ENCODE measurements around the gene ATP5IF1.

The ATP5IF1 gene

DNA sequence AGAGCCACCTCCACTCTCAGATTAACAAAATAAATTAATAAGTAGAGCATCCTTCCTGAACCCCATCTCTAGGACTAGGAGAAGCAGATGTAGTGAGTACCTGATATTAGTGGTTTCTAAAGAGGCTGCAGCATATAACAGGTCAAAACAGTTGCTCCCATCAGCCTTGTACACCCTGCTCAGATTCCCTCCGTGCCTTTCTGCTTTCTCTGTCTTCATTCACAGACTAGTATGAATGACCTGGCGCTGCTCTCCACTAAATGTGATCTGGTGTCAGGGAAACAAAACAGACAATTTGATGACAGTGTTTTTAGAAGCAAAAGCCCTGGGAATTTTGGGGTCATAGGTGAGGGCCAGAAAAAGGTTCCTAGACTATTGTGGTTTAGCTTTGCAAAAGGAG lies 31.7 kb downstream of the ATP5IF1 start:
- DNase-seq = no peak

DNA sequence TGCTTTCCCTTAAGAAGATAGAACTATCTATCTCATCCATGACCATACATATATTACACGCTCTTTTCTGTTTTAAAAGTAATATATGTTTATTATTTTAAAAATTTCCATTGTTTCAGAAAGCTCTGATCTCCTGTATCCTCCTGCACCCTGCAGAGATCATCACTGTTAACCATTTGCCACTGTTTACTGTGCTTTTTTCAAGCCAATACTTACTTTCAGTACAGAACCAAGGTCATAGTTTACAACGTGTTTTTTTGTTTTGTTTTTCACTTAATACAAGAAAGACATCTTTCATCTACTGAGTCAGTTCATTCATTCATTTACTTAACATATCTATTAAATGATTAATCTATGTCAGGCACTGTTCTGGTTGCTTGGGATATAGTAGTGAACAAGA lies 33.6 kb downstream of the ATP5IF1 start:
- DNase-seq = no peak

DNA sequence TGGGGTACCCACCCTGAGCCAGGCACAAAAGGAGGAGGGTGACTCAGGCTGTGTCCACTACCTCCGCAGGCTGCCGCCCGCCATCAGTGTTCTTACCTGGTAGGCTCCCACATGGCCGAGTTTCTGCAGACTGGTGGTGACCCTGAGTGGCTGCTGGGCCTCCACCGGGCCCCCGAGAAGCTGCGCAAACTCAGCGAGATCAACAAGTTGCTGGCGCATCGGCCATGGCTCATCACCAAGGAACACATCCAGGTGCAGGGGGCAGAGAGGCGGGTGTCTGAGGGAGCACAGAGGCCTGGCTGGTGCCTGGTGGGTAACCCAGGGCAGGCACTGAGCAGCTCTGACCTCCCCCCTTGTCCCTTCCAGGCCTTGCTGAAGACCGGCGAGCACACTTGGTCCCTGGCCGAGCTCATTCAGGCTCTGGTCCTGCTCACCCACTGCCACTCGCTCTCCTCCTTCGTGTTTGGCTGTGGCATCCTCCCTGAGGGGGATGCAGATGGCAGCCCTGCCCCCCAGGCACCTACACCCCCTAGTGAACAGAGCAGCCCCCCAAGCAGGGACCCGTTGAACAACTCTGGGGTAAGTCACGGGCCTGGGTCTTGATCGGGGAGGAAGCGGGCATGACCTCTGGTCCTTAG lies 36.4 kb downstream of the ATP5IF1 start:
- no peak for DNase-seq

DNA sequence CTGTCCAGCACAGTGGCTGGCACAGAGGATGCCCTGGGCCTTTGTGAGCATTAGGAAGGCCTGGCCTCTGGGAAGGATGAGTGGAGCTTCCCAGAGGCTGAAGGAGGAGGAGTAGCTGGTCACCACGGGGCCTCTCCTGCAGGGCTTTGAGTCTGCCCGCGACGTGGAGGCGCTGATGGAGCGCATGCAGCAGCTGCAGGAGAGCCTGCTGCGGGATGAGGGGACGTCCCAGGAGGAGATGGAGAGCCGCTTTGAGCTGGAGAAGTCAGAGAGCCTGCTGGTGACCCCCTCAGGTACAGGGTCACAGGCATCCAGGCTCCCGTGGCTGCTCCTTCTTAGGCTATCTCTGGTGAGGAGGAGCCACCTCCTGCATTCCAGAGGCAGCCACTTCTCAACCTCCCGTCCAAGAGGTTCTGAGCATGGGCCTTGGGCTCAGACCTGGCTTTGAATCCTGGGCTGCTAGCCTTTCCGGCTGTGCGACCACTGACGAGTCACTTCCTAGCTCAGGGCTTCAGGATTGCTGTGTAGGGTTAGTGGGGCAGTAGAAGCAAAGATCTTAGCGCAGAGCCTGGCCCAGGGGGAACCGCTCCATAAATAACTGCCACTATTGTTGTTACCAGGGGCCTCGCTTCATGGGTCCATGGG lies 37.4 kb downstream of the ATP5IF1 start:
- no peak for DNase-seq

DNA sequence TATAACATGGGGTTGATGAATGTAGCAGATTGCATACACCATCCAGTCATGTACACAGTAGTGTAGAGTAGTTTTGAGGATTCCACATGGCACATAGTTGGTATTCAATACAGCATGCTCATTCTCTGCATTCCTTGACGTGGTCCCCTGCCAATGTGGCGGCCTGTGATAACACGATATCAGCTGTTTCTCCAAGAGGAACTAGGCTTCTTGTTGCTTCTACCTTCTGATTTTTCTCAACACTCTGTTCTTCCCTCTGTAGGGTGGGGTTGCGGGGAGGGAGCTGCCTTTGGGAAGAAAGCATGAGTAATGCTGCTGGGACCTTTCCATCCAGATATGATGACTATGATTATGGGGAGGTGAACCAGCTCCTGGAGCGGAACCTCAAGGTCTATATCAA lies 42.8 kb downstream of the ATP5IF1 start:
- no peak for DNase-seq

DNA sequence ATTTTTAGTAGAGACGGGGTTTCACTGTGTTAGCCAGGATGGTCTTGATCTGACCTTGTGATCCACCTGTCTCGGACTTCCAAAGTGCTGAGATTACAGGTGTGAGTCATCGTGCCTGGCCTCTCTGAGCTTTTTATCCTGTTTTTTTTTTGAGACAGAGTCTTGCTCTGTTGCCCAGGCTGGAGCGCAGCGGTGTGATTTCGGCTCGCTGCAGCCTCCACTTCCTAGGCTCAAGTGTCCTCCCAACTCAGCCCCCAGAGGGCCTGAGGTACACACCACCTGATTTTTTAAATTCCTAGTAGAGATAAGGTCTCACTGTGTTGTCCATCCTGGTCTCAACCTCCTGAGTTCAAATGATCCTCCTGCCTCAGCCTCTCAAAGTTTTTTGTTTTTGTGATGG lies 43.8 kb downstream of the ATP5IF1 start:
- DNase-seq = no peak

DNA sequence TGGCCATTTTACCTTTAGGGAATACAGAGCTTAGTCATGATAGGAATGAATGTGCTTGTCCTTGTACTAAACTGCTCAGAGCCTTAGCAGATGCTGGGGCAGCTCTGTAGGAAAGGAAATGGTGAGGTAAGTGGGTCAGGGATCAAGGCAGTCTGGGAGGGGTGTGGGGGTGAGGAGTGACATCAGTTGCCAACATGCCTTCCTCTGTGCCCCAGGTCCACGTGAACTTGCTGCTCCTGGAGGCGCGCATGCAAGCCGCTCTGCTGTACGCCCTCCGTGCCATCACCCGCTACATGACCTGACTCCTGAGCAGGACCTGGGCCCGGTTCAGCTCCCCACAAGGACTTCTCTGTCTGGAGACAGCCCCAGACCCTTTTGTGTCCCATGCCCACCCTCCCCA lies 44.6 kb downstream of the ATP5IF1 start:
- DNase-seq = no peak

DNA sequence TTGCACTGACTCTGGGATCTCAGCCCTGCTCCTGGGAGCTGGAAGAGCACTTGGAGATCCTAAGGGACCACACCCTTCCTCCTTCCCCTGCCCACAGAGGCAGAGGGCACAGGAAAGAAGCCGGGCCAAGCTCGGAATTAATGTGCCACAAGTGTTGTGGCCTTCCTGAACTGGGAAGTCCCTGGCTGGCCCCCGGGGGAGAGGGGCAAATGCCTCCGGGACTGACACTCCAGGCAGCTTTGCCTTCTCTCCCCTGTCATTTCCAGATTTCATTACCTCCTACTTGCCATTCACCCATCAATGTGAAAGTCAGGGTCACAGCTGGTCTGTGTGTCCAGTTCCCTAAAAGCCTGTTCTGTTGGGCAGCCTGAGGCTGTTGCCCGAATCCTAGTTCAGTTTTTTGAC lies 45.1 kb downstream of the ATP5IF1 start:
- DNase-seq = no peak

DNA sequence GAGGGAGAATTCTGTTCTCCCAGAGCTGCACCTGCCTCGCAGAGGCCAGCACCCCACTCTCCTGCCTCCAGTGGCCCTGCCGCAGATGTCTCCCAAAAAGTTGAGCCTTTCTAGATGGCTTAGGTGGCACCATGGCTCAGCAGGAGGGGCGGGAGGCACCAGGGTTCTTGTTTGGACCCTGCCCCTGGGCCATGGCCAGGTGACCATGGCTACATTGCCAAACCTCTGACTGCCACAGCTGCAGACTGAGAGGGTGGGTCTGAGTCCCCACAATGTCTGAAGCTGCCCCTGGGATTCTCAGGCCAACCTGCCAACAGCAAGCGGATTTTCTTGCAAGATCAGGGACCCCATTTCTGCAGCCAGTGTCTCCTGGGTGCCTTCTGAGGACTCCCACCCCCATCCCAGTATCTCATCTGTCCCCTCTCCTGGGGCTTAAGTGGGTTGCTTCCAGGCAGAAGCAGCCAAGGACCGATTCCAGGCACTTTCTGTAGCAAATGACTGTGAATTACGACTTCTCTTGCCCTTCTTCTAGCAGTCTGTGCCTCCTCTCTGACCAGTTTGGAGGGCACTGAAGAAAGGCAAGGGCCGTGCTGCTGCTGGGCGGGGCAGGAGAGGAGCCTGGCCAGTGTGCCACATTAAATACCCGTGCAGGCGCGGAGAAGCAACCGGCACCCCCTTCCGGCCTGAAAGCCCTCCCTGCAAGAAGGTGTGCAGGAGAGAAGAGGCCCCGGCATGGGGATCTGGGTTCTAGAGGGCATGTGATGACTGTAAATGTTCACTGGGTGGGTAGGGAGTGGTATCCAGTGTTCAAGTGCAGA lies 45.9 kb downstream of the ATP5IF1 start:
- no peak for DNase-seq

DNA sequence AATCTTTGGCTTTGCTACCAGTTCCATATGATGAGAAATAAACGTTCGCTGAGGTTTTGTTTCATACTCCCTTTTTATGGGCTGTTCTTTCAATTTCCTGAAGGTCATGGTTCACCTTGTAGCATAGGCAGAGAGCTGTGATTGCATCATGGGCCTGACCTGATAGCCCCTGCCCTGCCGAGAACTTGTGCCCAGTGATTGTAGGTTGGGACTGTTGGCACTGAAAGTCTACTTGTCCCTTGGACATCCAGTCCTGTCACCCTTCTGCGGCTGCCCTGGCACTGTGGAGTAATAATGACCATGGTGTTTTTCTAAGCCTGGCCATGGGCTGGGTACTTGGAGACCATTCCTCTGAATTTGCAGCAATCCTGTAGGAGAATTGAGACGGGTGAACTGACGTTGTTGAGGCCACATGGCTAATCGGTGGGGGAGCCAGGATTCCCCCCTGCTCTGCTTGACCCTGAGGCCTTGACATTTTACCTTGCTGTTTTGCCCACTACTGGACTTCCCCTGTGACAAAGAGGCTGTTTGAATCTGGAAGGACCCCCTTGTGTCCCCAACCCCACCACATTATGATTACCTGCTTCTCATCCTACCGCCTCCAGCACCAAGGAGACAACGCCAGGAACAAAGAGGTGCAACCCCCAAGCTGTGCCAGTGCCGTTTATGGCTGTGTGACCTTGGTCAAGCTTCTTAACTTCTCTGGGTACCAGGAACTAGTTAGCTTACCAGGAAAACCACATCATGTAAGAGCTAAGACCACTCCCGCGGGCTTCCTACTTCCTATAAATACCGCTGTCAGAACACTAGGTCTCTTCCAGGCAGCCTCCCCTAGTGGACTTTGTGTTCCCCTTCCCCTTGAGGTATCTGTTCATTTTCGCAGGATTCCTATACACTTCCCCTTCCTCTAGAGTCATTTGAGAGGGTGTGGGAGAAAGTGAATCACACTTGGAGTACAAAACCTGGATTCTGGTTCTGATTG lies 46.8 kb downstream of the ATP5IF1 start:
- no peak for DNase-seq

DNA sequence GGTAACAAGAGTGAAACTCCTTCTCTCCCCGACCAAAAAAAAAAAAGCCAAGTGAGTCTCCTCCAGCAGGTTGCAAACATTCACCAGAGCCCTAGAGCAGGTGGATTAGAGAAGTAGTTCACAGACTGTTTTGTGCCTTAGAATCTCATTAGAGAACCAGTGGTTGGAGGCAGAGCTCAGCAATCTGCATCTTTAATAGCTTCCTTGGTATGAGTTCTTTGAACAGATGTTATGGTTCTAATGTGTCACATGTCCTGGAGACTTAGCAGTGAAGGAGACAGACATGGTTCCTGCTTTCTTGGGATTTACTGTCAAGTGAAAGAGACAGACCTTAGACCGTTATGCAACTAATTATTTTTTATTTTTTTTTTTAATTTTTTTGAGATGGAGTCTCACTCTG lies 50.2 kb downstream of the ATP5IF1 start:
- DNase-seq = no peak
